GM19328 (cell line): Measurements from ENCODE around the gene TMEM141.

Experiments used
- ATAC-seq: cut with Tn5 transposase; IDR thresholded peaks from one replicate; pipeline ENCODE4 v1.9.1; 2021; ENCODE audit warnings: mild to moderate bottlenecking, moderate library complexity; ENCODE audit not compliant: unreplicated experiment

The TMEM141 gene

GRCh38 chr9:136808075-136808805 lies 17.1 kb downstream of the TMEM141 start:
- ATAC-seq: peak; percentile 29

- ATAC-seq: no peak
These were observed 17.6 kb downstream of the TMEM141 start for GRCh38 chr9:136808806-136809158.

- ATAC-seq: no peak
These were observed 23.7 kb downstream of the TMEM141 start for GRCh38 chr9:136814725-136815421.

- no peak for ATAC-seq
These were observed 24.3 kb downstream of the TMEM141 start for GRCh38 chr9:136815422-136815782.

- no peak for ATAC-seq
These were observed 30.1 kb downstream of the TMEM141 start for GRCh38 chr9:136820971-136821825.

GRCh38 chr9:136821826-136822544 lies 30.8 kb downstream of the TMEM141 start:
- no peak for ATAC-seq

- ATAC-seq: no peak
These were observed 32.2 kb downstream of the TMEM141 start for GRCh38 chr9:136823136-136824046.

- no peak for ATAC-seq
These were observed 33.5 kb downstream of the TMEM141 start for GRCh38 chr9:136824496-136825225.

GRCh38 chr9:136825295-136826187 lies 34.4 kb downstream of the TMEM141 start:
- no peak for ATAC-seq

GRCh38 chr9:136826188-136826541 lies 35.0 kb downstream of the TMEM141 start:
- no peak for ATAC-seq

GRCh38 chr9:136826703-136827582 lies 35.8 kb downstream of the TMEM141 start:
- ATAC-seq: no peak

- ATAC-seq: no peak
These were observed 36.8 kb downstream of the TMEM141 start for GRCh38 chr9:136827794-136828473.

- no peak for ATAC-seq
These were observed 37.5 kb downstream of the TMEM141 start for GRCh38 chr9:136828474-136829140.

GRCh38 chr9:136829412-136829811 lies 38.3 kb downstream of the TMEM141 start:
- ATAC-seq: no peak

GRCh38 chr9:136829981-136830885 lies 39.1 kb downstream of the TMEM141 start:
- ATAC-seq: no peak
